Measurements from ENCODE around the gene TIGD1. TPM values are rescaled to one million over a fixed set of nuclear protein-coding genes. Genes with fewer than 3 reads are reported as not detected.

TIGD1 gene
- total RNA-seq, 1 donor from 2014 or later: 10.6 TPM

DNA sequence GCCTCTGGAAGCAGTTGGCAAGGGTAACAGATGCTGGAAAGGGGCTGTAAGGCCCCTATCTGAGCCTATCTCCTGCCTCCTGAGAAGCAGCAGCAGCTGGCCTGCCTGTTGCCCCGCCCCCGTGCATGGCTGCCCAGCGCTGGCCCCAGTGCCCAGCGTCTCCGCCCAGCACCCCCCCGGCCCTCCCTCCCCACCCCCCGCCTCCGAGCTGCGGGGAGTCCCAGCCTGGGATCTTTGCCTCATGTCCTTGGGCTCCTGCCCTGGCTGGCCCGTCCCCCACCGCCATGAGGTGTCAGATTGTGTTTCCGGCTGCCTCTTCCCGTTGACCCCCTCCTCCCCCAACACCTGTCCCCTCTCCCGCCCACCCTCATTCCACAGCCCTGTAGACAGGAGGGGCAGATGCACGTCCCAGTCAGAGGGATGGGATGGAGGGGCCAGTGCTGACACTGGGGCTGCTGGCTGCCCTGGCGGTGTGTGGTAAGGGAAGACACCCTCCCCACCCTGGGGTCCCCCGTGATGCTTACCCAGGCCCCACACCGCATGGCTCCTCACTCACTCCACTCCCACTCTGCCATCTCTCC is 24.5 kb downstream of the TIGD1 start, which contains the start of gene CHRND:
Gene CHRND (plus strand): TSS at position 370 of the 581 bp plus-strand sequence. CDS start 56 bp downstream, at position 426.
- FAIRE-seq (no peak), DNase-seq (ENCODE audit: low spot score in 2 of 2) (peak; percentile 66 to 81)

DNA sequence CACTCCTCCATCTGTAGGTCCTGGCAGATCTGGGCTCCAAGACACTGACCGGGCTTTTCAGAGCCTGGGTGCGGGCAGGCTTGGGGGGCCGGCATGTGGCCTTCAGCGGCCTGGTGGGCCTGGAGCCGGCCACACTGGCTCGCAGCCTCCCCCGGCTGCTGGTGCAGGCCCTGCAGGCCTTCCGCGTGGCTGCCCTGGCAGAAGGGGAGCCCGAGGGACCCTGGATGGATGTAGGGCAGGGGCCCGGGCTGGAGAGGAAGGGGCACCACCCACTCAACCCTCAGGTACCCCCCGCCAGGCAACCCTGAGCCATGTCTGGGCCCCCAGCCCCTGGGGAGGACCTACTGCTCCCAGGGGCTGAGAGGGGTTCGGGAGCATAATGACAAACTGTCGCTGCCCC is 25.2 kb downstream of the TIGD1 start:
- no peak for DNase-seq (ENCODE audit: low spot score in 2 of 2)
- FAIRE-seq: no peak

DNA sequence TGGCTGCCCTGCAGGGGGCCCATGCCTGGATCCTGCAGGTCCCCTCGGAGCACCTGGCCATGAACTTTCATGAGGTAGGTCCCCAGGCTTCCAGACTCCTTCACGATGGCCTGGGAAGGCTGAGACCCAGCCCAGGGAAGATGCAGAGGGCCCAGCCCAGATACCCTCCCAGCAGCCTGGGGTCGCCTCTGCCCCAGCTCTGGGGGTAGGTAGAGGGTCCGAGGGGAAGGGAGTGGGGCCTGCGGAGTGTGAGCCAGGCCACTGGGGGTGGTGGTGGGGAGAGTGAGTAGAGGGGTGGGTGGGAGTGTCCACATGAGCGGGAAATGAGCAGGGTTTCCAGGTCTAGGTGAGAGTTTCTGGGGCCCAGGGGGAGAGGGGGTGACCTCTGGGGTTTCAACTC is 25.6 kb downstream of the TIGD1 start:
- FAIRE-seq: no peak
- DNase-seq (ENCODE audit: low spot score in 2 of 2): no peak

DNA sequence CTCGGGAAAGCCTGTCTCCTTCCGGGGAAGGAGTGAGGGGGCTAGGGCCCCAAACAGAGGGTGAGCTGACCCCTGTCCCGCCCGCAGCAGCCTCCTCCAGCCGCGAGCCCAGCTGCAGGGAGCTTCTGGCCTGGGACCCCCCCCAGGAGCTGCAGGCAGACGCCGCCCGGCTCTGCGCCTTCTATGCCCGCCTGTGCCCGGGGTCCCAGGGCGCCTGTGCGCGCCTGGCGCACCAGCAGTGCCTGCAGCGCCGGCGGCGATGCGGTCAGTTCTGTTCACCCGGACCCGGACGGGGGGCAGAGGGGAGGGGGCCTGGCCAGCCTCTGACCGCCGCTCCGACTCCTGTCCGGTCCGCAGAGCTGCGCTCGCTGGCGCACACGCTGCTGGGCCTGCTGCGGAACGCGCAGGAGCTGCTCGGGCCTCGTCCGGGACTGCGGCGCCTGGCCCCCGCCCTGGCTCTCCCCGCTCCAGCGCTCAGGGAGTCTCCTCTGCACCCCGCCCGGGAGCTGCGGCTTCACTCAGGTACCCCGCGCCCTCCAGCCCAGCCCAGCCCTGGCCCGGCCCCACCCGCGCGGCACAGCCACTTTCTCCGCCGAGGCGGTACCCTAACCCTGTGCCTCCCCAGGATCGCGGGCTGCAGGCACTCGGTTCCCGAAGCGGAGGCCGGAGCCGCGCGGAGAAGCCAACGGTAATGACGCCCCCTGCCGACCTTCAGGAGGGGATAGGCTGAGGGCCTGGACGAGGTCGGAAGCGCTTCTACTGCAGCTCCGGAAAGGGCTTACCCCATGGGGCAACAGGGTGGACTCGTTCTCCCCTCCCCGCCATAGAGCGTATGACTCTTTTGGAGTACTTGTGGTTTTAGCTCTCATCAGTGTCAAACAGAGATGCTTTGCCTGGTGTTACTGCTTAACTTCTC is 26.4 kb downstream of the TIGD1 start:
- FAIRE-seq (no peak), DNase-seq (ENCODE audit: low spot score in 2 of 2) (peak; percentile 55 to 59)

DNA sequence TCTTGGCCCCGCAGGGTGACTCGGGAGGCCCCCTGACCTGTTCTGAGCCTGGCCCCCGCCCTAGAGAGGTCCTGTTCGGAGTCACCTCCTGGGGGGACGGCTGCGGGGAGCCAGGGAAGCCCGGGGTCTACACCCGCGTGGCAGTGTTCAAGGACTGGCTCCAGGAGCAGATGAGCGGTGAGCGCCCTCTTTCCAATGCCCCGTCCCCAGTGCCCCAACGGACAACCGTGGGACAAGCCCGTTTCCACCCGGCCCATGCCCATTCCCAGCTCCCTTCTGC is 27.0 kb downstream of the TIGD1 start:
- FAIRE-seq (no peak), DNase-seq (ENCODE audit: low spot score in 2 of 2) (no peak)

DNA sequence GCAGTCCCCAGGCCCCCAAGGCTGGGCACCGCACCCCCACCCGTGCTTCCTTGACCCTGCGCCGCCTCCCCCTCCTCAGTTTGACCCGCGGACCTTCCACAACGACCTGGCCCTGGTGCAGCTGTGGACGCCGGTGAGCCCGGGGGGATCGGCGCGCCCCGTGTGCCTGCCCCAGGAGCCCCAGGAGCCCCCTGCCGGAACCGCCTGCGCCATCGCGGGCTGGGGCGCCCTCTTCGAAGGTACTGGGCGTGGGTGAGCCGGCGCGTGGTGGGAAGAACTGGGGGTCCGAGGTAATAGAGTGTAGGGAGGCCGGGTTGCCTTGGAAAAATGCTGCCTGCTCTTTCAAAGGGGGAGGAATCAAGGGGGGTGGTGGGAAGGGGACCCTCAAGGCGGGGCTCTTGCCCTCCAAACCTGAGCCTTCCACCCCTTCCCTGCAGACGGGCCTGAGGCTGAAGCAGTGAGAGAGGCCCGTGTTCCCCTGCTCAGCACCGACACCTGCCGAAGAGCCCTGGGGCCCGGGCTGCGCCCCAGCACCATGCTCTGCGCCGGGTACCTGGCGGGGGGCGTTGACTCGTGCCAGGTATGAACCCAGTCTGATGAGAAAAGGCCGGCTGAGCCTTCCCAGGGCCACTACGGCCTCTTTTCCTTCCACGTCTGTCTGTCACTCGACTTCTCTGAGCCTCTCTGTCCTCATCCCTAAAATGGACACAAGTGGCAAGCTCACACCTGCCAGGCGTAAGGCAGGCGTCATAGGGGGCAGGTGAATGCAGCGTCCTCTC is 27.5 kb downstream of the TIGD1 start:
- FAIRE-seq: no peak
- no peak for DNase-seq (ENCODE audit: low spot score in 2 of 2)

DNA sequence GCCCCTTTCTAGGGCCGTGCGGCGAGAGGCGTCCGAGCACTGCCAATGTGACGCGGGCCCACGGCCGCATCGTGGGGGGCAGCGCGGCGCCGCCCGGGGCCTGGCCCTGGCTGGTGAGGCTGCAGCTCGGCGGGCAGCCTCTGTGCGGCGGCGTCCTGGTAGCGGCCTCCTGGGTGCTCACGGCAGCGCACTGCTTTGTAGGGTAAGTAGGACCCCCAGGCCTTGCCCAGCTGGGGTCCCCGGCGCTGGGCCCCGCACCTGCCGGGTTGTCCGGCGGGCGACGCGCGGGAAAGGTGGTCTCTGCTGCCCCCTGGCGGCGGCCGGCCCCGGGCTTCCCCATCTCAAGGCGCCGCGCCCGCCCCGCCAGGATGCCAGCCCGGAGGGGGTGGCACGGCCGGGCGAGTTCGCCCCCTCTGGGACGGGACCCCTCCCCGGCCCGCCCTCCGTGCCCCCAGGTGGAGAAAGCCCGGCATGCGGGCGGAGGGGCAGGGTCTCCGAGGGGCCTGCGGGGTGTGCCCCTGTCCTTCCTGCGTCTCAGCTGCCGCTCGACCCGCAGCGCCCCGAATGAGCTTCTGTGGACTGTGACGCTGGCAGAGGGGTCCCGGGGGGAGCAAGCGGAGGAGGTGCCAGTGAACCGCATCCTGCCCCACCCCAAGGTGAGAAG is 28.3 kb downstream of the TIGD1 start:
- DNase-seq (ENCODE audit: low spot score in 2 of 2): peak; percentile 87 to 89
- FAIRE-seq: no peak

DNA sequence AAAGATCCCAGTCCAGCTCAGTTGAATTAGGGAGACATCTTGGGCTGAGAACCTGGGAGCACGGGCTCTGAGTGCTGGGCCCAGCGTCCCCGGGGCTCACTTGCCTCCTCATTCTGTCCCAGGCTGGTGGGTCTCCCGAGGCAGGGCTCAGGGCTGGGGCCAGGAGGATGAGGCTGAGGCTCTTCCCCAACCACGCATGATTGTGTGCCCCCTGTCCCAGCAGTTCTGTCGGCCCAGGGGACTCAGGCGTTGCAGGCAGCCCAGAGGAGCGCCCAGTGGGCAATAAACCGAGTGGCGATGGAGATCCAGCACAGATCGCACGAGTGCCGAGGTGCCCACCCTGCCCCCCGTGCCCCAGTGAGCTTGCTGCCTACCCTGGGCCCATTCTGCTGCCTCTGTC is 29.3 kb downstream of the TIGD1 start:
- no peak for DNase-seq (ENCODE audit: low spot score in 2 of 2)
- no peak for FAIRE-seq

DNA sequence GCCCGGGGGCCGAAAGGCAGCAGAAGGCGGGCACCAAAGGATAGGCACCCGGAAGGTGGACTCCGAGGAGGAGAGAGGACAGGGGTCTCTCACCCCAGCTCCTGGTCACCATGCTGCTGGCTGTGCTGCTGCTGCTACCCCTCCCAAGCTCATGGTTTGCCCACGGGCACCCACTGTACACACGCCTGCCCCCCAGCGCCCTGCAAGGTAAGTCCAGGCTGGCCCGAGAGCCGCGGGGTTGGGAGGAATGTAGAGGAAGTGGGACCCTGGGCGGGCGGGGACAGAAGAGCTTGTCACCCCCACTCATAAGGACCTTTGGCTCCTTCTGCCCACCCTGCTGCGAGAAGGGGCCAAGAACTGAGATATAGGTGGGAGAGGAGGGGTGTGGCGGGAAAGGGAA is 29.9 kb downstream of the TIGD1 start:
- FAIRE-seq: no peak

DNA sequence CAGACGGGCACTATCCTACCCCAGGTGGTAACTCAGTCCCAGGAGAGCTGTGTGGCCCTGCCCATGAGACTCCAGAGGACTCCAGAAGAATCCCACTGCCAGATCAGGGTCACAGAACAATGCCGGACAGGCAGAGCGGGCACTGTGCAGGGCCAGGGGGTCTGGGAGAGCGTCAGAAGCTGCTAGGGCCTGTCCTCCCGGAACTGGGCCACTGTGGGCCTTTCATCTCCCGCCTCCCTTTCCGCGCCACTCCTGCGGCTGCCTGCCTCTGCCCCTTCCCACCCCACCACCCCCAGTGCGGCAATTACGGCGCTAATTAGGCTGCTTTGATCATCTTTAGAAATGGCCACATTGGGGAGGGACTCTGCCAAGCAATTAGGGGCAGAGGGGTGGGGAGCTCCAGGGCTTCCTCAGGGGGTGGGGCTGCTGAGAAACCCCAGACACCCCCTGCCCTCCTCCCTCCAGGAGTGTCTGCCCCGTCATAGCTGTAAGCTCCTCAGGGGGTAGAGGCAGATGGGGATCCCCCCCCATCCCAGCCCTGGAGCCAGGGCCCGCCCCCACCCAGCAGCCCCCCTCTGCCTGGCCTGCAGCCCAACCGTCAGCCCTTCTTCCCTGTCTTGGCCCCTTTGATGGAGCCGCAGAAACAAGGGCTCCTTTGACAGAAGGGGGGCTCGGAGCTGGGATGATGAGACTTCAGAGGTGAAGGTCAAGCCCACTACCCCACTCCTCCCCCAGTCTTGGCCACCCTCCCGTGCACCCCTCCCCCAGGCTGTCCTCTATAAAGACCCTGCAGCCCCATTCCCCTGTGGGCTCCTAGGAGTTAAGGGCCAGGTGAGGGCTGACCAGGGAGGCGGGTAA is 30.5 kb downstream of the TIGD1 start, which contains the start of gene PRSS56:
Gene PRSS56 (plus strand): TSS at position 808 of the 858 bp plus-strand sequence. CDS start 211 bp downstream, outside the sequence.
- DNase-seq (ENCODE audit: low spot score in 2 of 2) (no peak), FAIRE-seq (no peak)

More for the DNA sequence above, 29.9 kb downstream of the TIGD1 start:
- DNase-seq (ENCODE audit: low spot score in 2 of 2): no peak

DNA sequence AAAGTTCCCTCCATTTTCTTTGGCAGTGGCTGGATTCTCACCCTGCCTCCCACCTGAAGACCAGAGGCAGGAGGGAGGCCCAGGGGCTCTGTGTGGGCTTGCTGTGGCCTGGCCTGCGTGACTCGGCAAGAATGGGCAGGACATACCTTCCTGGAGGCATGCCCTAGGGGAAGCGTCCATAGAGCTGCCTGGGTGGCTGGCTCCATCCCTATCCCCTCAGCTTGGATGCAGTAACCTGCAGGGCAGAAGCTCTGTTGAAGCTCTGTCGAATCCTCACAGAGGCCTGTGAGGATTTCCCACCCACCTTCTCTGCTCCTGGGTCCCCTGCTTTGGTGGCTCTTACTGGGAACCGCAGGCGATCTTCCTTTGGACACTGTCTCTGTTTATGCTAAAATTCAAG is 31.5 kb downstream of the TIGD1 start:
- DNase-seq (ENCODE audit: low spot score in 2 of 2): no peak
- no peak for FAIRE-seq

DNA sequence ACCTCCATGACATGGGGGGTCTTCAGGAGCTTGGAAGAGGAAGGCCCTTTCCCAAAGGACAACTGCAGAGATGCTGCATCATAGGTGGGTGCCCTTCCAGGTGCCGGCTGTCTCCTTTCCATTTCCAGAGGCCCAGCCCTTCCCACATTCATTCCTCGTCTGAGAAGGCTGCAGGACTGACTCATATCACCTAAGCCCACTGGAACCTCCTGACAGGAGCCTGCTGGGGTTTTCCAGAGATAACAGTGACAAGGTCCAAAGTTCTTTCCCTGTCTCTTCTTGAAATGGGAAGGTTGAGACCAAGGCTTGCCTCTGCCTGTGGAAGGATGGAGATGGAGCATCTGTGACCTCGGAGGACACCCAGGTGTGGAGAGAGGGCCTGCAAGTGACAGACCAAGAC is 33.8 kb downstream of the TIGD1 start:
- DNase-seq (ENCODE audit: low spot score in 2 of 2): no peak
- no peak for FAIRE-seq

DNA sequence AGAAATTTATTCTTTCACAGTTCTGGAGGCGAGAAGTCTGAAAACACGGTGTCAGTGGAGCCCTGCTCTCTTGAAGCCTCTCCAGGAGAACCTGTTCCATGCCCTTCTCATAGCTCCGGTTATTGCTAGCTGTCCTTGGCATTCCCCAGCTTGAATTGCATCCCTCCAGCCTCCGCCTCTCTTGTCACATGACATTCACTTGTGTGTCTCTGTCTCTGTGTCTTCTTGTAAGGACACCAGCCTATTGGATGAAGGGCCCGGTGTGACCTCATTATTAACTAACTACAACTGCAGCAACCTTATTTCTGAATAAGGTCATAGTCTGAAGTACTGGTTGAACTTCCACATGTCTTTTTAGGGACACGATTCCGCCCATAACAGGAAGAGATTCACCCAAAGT is 34.7 kb downstream of the TIGD1 start:
- FAIRE-seq (no peak), DNase-seq (ENCODE audit: low spot score in 2 of 2) (no peak)

DNA sequence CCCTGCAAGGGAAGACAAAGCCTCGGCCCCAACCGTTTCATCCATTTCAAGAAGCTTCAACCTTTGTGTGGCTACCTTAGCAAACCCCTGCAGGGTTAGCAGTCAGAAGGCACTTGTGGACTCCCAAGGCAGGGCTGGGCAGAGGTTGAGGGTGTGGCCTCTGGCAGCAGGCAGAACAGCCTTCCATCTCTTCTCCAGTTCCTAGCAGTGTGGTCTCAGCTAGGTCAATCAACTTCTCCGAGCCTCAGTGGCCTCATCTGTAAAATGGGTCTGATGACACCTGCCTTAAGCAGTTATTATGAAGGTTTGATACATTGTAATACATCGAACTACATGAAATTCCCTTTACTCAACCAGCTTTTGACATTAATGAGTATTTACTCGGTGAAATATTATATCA is 37.0 kb downstream of the TIGD1 start:
- FAIRE-seq: no peak

DNA sequence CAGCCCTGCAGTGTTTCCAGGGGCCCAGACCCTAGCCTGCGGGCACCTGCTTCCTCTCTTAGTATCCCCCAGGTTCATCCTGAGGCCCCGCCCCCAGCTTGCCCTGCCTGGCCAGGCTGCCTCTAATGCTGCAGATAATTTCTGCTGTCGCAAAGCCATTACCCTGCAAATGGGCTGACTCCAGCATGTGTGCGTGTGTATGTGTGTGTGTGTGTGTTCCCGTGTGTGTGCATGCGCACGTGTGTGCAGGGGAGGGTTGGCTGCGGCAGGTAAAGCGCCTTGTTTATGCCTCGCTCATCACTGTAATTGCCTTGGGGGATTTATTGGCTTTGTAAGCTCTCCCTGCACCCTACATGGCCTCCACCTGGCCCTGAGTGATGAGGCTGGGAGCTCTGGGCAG is 37.8 kb downstream of the TIGD1 start:
- FAIRE-seq (no peak), DNase-seq (ENCODE audit: low spot score in 2 of 2) (no peak)

More for the DNA sequence above, 37.0 kb downstream of the TIGD1 start:
- no peak for DNase-seq (ENCODE audit: low spot score in 2 of 2)

DNA sequence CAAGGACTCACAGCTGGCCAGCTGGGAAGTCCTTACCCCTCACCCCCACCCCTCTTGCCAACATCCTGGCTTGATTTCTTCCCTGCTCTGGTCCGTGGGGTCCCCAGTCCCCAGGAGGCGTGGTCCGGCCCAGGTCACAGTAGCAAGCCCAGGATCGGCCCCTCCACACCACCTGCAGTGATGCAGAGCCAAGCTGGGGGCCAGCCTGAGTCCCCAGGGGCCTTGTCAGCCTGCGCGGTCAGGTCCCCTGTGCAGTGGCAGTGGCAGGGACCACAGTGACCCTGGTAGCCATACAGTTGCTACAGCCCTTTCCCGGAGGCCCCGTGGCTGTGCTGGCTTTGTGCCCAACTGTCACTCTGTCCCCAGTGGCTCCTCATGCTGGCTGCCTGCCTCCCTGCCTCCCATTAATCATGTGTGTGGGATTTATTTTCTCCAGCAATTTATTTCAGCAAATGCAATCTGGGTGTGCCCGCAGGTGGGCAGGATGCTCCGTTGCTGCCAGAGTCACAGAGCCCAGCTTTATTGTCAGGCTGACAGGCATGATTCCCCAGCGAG is 38.9 kb downstream of the TIGD1 start:
- DNase-seq (ENCODE audit: low spot score in 2 of 2) (no peak), FAIRE-seq (no peak)

DNA sequence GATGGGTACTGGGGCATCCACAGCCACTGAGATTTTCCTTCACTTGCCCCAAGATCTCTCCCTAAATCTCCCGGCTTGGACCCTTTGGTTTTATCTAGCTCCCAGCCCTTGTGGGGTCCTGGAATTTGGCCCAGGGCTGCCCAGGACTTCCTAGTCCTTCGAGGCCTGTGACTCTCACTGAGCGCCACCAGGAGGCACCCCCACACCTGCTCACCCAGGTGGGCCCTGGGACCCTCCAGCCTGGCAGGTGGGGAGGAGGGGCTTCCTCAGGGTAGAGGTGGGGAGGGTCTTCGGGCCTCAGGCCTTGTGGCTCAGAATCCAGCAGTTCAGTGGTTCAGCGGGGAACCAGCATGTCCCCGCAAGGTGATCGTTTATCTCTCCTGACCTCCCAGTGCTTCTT is 42.1 kb downstream of the TIGD1 start:
- DNase-seq (ENCODE audit: low spot score in 2 of 2) (no peak), FAIRE-seq (no peak)

DNA sequence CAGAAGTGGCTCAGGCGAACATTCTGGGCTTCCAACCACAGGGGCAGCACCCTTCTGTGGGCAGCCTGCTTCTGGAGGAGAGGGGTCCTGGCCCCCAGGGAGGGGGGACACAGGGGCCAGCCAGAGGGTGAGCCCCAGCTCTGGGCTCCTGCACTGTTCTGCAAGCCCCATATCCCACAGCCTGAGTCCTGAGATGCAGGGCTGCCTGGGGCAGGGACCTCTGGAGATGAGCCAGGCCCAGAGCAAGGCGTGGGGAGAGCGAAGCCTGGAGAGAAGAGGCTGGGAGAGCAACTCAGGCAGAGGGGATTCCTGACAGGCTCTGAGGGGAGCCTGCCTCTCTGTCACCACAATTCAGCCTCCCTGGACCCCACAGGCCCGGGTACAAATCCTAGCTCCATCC is 43.6 kb downstream of the TIGD1 start:
- no peak for FAIRE-seq
- no peak for DNase-seq (ENCODE audit: low spot score in 2 of 2)

DNA sequence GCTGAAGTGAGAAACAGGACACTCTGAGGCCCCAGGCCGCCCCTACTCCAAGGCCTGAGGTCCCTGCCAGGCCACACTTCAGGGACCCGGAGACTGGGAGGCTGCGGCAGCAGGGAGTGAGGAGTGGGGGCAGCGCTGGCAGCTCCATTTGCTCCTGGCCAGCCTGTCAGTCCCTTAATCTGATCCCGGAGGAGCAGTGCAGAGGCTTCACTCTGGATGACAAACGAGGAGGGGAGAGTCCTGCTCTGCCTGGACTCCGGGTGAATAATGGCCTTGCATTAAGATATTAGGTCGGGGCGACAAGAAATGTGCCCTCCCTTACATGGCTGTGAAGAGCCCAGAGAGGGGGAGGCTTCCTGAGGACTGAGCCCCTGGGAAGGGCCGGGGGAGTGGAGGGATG is 44.5 kb downstream of the TIGD1 start:
- FAIRE-seq (no peak), DNase-seq (ENCODE audit: low spot score in 2 of 2) (no peak)
